Measurements from ENCODE around the gene ENTPD2. TPM values are rescaled to one million over a fixed set of nuclear protein-coding genes. Genes with fewer than 3 reads are reported as not detected.
A peak's percentile ranks its signal among the peaks of the same experiment; 100 is the strongest.

Gene ENTPD2
- total and polyA plus RNA-seq, 2 of the 4 experiments (the other 2 are of a cell fraction) = not detected

DNA sequence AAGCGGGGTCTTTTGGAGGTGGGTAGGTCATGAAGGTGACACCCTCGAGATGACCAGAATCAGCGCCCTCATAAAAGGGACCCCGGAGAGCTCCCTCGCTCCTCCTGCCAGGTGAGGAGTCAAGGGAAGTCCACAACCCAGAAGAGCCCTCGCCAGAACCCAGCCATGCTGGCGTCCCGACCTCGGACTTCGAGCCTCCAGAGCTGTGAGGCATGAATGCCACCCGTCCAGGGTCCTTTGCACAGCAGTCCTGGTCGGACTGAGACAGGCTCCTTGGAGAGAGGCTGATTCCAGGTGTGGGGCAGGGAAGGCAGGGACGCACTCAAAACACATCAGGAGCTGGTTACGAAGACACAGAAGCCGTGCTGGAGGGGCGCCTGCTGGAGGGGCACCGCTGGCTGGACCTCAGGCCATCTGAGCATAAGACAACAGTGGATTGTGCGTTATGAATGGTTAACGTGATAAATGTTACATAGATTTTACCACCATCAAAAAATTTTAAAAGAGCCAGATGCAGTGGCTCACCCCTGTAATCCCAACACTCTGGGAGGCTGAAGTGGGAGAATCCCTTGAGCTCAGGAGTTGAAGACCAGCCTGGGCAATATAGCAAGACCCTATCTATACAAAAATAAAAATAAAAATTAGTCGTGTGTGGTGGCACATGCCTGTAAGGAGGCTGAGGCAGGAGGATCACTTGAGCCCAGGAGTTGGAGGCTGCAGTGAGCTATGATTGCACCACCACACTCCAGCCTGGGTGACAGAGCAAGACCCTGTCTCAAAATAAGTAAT is 51.8 kb downstream of the ENTPD2 start:
- Histone ChIP-seq H2AK9ac (replicated peaks; ENCODE audit: low read depth, low read length, poor library complexity) (peak overlapping the region; percentile 50), H4K8ac (ENCODE audit: low read depth in 2 of 2, low read length in 2 of 2) (no peak overlapping the region), H2AFZ (replicated peaks; ENCODE audit: low read length, poor library complexity) (no peak overlapping the region), H3K4me1 (ENCODE audit: control insufficient read depth, insufficient read depth, low read length) (peaks cover 8% of the 10 kb centered on the region), H3K79me1 (ENCODE audit: low read depth in 1 of 2, low read length in 2 of 2) (no peaks in the 10 kb centered on the region), H3K23ac (ENCODE audit: low read depth, low read length) (no peak overlapping the region), H3K36me3 (ENCODE audit: control insufficient read depth, insufficient read depth, low read length) (no peaks in the 10 kb centered on the region), H3K9ac (ENCODE audit: low read depth, low read length) (no peak overlapping the region), H3K4me2 (ENCODE audit: low read depth, low read length) (no peak overlapping the region), H2AK5ac (ENCODE audit: low read depth, low read length) (no peak overlapping the region), H3K14ac (replicated peaks; ENCODE audit: low read depth, low read length) (no peak overlapping the region), H4K20me1 (ENCODE audit: insufficient read depth, low read length) (peaks cover 8% of the 10 kb centered on the region), H3K18ac (ENCODE audit: low read depth, low read length) (no peak overlapping the region), H3K56ac (ENCODE audit: extremely low read depth, insufficient read depth, low read length) (no peak overlapping the region), H4K91ac (ENCODE audit: insufficient read depth, low read depth, low read length) (no peak overlapping the region), H2BK5ac (ENCODE audit: low read depth, low read length, poor library complexity, severe bottlenecking) (no peak overlapping the region), H2BK120ac (ENCODE audit: low read depth, low read length) (no peak overlapping the region), H3K4me3 (ENCODE audit: insufficient read depth, low read depth, low read length) (no peak overlapping the region), H3K4ac (ENCODE audit: low read depth, low read length) (no peak overlapping the region), H3K9me1 (ENCODE audit: insufficient read depth, low read length) (peaks cover 10% of the 10 kb centered on the region), H3K27me3 (ENCODE audit: control insufficient read depth, insufficient read depth, low read length) (no peaks in the 10 kb centered on the region), H2BK20ac (ENCODE audit: low read depth, low read length) (no peak overlapping the region), H3K27ac (ENCODE audit: insufficient read depth, low read length) (no peak overlapping the region), H2BK15ac (ENCODE audit: low read depth, low read length) (no peak overlapping the region), H3K9me3 (ENCODE audit: control insufficient read depth, insufficient read depth, low read length) (no peaks in the 10 kb centered on the region), H4K5ac (ENCODE audit: low read depth, low read length) (no peak overlapping the region)
- no TSS peak for BruUV-seq (replicated peaks)
- DNase-seq (no peak), ATAC-seq (ENCODE audit: low read depth) (no peak)
- WGBS, 2 experiments (ENCODE audit: extremely low coverage in 2 of 2, insufficient read length in 1 of 2) = 92% methylated on average over 2 of the region's 20 CpGs; no CpG with 5 or more reads in 1 of the 2 experiments
- dilution Hi-C loops (cut with HindIII; ENCODE audit: low sequenced_read_pairs, unreplicated experiment) = no loop called here
- ChIA-PET POLR2A (ENCODE audit: unreplicated experiment) (no interaction called here), CTCF (no interaction called here)
- no peak for TF ChIP-seq CEBPB (IDR thresholded peaks at IDR 0.05; ENCODE audit: low read depth, low read length)
- TF ChIP-seq, protein P1, sequence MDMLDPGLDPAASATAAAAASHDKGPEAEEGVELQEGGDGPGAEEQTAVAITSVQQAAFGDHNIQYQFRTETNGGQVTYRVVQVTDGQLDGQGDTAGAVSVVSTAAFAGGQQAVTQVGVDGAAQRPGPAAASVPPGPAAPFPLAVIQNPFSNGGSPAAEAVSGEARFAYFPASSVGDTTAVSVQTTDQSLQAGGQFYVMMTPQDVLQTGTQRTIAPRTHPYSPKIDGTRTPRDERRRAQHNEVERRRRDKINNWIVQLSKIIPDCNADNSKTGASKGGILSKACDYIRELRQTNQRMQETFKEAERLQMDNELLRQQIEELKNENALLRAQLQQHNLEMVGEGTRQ (IDR thresholded peaks at IDR 0.05; ENCODE audit: low read depth, low read length) = no peak
- no peak for TF ChIP-seq BHLHE40 (IDR thresholded peaks at IDR 0.05; ENCODE audit: low read depth, low read length)
- intact Hi-C loops (cut with micrococcal nuclease) = no loop called here
- in situ Hi-C loops (cut with MboI; ENCODE audit: low sequenced_read_pairs) = no loop called here

Measured in IMR-90 (cell line).